Tibial nerve (tissue), 3 donors: ENCODE results near the gene GLMN.

Source experiments
- CTCF ChIP-seq, 5 experiments: fragments of 200-600 bp in 3 of 5; fragments of 450-650 bp in 2 of 5; sonication (generic) in 3 of 5; IDR thresholded peaks; one replicate each; pipeline ENCODE4 v1.5.1; 2016 to 2019; ENCODE audit warnings: antibody characterized with exemption in 5 of 5, mild to moderate bottlenecking in 3 of 5, moderate library complexity in 2 of 5
- POLR2A ChIP-seq, 2 donors: fragments of 450-650 bp; IDR thresholded peaks; one replicate each; pipeline ENCODE4 v1.6.1; 2017; ENCODE audit warnings: antibody characterized with exemption in 2 of 2, mild to moderate bottlenecking in 2 of 2, moderate library complexity in 2 of 2

- TF ChIP-seq CTCF (IDR thresholded peaks at IDR 0.05), result no peak
- TF ChIP-seq POLR2A (IDR thresholded peaks at IDR 0.05), result no peak
These were observed 43.6 kb upstream of the GLMN start for GRCh38 chr1:92342401-92342800.
